Measurements from ENCODE around the gene CCDC171. TPM values are rescaled to one million over a fixed set of nuclear protein-coding genes. Genes with fewer than 3 reads are reported as not detected.

The CCDC171 gene
- total and polyA plus RNA-seq, 3 donors from 2014 or later: 13.2 to 30.2 (median 21.4) TPM

DNA sequence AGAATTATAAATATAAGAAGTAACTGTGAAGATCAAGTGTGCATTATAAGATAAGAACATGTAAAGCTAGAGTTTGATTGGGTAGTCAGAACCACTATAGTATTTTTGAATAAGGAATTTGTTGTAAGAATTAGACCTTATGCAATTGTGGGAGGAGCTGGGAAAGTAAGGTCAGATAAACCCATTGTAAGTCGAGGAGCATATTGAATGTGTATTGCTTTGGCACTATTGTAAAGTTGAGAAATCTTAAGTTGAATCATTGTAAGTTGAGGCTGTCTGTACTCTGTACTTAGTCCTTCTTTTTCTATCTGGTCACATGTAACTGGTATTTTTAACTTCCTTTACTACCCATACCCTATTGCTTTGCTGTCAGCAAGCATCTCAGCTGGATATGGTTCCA lies 158.7 kb downstream of the CCDC171 start:
- no peaks in the 10 kb centered on the region for H3K36me3 ChIP-seq (ENCODE audit: low read depth, missing control alignments)
- TF ChIP-seq POLR2A (IDR thresholded peaks at IDR 0.05): no peak
- TF ChIP-seq, protein P1, sequence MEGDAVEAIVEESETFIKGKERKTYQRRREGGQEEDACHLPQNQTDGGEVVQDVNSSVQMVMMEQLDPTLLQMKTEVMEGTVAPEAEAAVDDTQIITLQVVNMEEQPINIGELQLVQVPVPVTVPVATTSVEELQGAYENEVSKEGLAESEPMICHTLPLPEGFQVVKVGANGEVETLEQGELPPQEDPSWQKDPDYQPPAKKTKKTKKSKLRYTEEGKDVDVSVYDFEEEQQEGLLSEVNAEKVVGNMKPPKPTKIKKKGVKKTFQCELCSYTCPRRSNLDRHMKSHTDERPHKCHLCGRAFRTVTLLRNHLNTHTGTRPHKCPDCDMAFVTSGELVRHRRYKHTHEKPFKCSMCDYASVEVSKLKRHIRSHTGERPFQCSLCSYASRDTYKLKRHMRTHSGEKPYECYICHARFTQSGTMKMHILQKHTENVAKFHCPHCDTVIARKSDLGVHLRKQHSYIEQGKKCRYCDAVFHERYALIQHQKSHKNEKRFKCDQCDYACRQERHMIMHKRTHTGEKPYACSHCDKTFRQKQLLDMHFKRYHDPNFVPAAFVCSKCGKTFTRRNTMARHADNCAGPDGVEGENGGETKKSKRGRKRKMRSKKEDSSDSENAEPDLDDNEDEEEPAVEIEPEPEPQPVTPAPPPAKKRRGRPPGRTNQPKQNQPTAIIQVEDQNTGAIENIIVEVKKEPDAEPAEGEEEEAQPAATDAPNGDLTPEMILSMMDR (IDR thresholded peaks at IDR 0.05): no peak
- H3K4me3 ChIP-seq: no peak overlapping the region
- no peak for DNase-seq
- intact Hi-C loops (cut with DNase I; ENCODE audit: low total_unique reads): no loop called here
- 86 to 95% methylated on average over 1 of the region's 1 CpG for WGBS, 2 donors
- H3K9me3 ChIP-seq: no peaks in the 10 kb centered on the region
- H3K27me3 ChIP-seq: no peaks in the 10 kb centered on the region
- no peak overlapping the region for H3K27ac ChIP-seq
- no peaks in the 10 kb centered on the region for H3K4me1 ChIP-seq

DNA sequence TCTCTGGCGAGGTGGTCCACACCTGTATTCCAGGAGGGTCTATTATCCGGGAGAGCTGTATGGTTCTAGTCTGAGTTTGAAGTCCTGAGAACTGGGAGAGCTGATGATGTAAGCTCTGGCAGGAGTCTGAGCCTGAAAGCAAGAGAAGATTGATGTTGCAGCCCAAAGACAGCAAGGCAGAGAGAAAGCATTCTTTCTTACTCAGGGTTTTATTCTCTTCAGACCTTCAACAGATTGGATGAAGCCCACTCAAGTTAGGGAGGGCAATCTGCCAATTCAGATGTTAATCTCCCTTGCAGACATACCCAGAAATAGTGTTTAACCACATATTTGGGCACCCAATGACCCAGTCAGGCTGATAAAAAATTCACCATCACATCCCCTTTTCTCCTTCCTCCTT lies 159.1 kb downstream of the CCDC171 start:
- no peak overlapping the region for H3K27ac ChIP-seq
- no peak for DNase-seq
- H3K4me1 ChIP-seq: no peaks in the 10 kb centered on the region
- H3K36me3 ChIP-seq (ENCODE audit: low read depth, missing control alignments): no peaks in the 10 kb centered on the region
- TF ChIP-seq, protein P1 (IDR thresholded peaks at IDR 0.05): no peak
- TF ChIP-seq POLR2A (IDR thresholded peaks at IDR 0.05): no peak
- intact Hi-C loops (cut with DNase I; ENCODE audit: low total_unique reads): no loop called here
- H3K27me3 ChIP-seq: no peaks in the 10 kb centered on the region
- WGBS, 2 donors: 80 to 93% methylated on average over 2 of the region's 2 CpGs
- H3K9me3 ChIP-seq: no peaks in the 10 kb centered on the region
- H3K4me3 ChIP-seq: no peak overlapping the region

DNA sequence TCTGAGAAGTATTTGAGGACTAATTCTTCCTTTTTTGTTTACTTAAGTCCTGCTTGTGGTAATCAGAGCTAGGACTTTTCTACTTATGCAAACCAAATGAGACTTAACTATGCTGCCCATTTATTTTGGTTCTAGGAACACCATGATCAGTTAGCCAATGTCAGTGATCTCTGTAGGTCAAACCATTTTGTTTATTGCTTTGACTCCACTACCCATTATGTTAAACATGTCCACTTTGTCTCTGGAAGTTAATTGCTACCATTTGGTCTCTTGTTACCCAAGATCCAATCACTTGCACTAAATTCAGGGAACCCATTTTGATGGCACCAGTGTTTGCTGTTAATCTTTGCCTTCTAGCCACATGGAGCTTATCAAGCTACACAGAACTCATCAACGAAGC lies 161.9 kb downstream of the CCDC171 start:
- no peaks in the 10 kb centered on the region for H3K9me3 ChIP-seq
- intact Hi-C loops (cut with DNase I; ENCODE audit: low total_unique reads): no loop called here
- no peak overlapping the region for H3K4me3 ChIP-seq
- no peak for TF ChIP-seq POLR2A (IDR thresholded peaks at IDR 0.05)
- TF ChIP-seq, protein P1 (IDR thresholded peaks at IDR 0.05): no peak
- no peaks in the 10 kb centered on the region for H3K36me3 ChIP-seq (ENCODE audit: low read depth, missing control alignments)
- H3K27me3 ChIP-seq: no peaks in the 10 kb centered on the region
- no peak for DNase-seq
- no peaks in the 10 kb centered on the region for H3K4me1 ChIP-seq
- no peak overlapping the region for H3K27ac ChIP-seq
- WGBS, 2 donors: 70 to 75% methylated on average over 1 of the region's 1 CpG

DNA sequence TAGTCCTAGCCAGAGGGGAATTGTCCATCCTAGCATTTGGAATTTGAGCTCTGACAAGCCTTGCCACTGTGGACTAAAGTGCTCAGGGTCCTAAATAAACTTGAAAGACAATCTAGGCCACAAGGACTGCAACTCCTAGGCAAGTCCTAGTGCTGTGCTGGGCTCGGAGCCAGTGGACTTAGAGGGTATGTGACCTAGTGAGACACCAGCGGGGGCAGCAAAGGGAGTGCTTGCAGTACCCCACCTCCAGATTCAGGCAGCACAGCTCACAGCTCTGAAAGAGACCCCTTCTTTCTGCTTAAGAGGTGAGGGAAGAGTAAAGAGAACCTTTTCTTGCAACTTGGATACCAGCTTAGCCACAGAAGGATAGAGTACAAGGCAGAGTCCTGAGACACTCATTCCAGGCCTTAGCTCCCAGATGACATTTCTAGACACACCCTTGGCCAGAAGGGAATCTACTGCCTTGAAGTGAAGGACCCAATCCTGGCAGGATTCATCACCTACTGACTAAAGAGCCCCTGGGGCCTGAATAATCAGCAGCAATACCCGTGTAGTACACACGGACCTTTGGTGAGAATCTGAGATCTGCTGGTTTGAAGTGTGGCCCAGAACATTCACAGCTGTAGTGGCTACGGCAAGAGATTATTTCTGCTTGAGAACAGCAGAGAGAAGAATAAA lies 164.6 kb downstream of the CCDC171 start:
- Histone ChIP-seq H3K36me3 (ENCODE audit: low read depth, missing control alignments) (no peaks in the 10 kb centered on the region), H3K9me3 (no peaks in the 10 kb centered on the region), H3K4me1 (no peaks in the 10 kb centered on the region), H3K4me3 (no peak overlapping the region), H3K27ac (no peak overlapping the region), H3K27me3 (no peaks in the 10 kb centered on the region)
- TF ChIP-seq, protein P1 (IDR thresholded peaks at IDR 0.05): no peak
- no peak for TF ChIP-seq POLR2A (IDR thresholded peaks at IDR 0.05)
- intact Hi-C loops (cut with DNase I; ENCODE audit: low total_unique reads): no loop called here
- 86 to 89% methylated on average over 5 of the region's 5 CpGs for WGBS, 2 donors
- DNase-seq: no peak

DNA sequence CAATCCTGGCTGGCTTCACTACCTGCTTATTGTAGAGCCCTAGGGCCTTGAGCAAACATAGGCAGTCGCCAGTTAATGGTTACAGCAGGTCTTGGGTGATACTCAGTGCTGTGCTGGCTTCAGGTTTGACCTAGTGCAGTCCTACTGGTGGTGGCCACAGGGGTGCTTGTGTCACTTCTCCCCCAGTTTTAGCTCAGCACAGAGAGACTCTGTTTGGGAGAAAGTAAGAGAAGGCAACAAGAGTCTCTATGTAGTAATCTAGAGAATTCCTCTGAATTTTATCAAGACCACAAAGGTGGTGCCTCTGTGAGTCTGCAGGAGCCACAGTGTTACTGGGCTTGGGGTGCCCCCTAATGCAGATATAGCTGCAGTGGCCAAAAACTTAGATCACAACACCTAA lies 165.6 kb downstream of the CCDC171 start:
- no peak overlapping the region for H3K4me3 ChIP-seq
- no peaks in the 10 kb centered on the region for H3K27me3 ChIP-seq
- H3K36me3 ChIP-seq (ENCODE audit: low read depth, missing control alignments): no peaks in the 10 kb centered on the region
- no peak for TF ChIP-seq POLR2A (IDR thresholded peaks at IDR 0.05)
- TF ChIP-seq, protein P1 (IDR thresholded peaks at IDR 0.05): no peak
- DNase-seq: no peak
- WGBS, 2 donors: 100% methylated on average over 1 of the region's 1 CpG; no CpG with 5 or more reads in 1 of the 2 donors
- intact Hi-C loops (cut with DNase I; ENCODE audit: low total_unique reads): no loop called here
- no peak overlapping the region for H3K27ac ChIP-seq
- H3K4me1 ChIP-seq: no peaks in the 10 kb centered on the region
- H3K9me3 ChIP-seq: no peaks in the 10 kb centered on the region
